ENCODE data around the gene ANO8.

DNA sequence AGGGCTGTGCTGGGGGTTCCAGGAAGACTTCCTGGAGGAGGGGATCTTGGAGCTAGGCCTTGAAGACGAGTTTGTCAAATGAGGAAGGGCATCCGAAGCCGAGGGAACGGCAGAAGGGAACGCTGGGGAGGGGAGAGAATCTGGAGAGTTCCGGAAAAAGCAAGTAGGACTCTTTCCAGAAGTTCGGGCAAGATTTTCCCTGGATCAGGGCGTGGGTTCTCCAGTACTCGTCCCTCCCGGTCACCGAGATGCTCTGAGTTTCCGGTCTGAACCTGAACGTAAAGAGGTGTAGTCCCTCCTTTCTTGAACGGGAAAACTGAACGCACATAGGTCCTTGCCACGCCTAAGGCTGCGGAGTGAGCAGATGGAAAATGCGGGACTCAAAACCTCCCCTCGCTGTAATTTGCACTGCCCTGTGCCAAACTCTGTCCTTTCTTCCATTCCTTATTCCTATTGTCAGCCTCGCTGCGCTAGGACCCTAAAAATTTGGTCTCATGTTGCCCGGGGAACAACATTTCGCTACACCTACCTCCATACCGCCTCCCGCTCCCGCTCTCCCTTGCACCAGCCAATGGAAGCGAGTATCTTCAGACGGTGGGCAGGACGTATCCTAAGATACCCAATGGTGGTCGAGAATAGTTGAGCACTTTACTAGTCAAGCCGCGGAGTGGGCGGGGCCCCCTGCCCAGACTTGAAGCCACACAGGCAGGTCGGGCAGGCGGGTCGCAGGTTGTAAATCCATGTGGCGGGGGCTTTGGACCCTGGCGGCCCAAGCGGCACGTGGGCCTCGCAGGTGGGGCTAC is 2.4 kb upstream of the ANO8 start, which contains the start of gene GTPBP3:
- no peak for TF ChIP-seq CTCF (IDR thresholded peaks at IDR 0.05)
- peak; percentile 53 to 79 (median 68) for TF ChIP-seq POLR2AphosphoS5 (IDR thresholded peaks at IDR 0.05)
- peak; percentile 54 for TF ChIP-seq POLR2A (IDR thresholded peaks at IDR 0.05)

Data from transverse colon (tissue), 4 donors.